ENCODE data around the gene ZNF217.
A peak's percentile ranks its signal among the peaks of the same experiment; 100 is the strongest.
"Not testable (repeated sequence)": the region's sequence is repeated elsewhere in the genome, so short reads cannot be mapped to it uniquely, and the experiment has no call there.

The ZNF217 gene

GRCh38 chr20:53533500-53533899, 60.1 kb downstream of the ZNF217 start:
- Histone ChIP-seq H3K9me3 (no peaks in the 10 kb centered on the region; the same call in 1 of the 2 replicates), H3K4me3 (ENCODE audit: low read depth, low read length) (no peak overlapping the region), H3K4me1 (no peaks in the 10 kb centered on the region), H3K36me3 (no peaks in the 10 kb centered on the region), H3K27me3 (no peaks in the 10 kb centered on the region)
- TF ChIP-seq, protein P1, sequence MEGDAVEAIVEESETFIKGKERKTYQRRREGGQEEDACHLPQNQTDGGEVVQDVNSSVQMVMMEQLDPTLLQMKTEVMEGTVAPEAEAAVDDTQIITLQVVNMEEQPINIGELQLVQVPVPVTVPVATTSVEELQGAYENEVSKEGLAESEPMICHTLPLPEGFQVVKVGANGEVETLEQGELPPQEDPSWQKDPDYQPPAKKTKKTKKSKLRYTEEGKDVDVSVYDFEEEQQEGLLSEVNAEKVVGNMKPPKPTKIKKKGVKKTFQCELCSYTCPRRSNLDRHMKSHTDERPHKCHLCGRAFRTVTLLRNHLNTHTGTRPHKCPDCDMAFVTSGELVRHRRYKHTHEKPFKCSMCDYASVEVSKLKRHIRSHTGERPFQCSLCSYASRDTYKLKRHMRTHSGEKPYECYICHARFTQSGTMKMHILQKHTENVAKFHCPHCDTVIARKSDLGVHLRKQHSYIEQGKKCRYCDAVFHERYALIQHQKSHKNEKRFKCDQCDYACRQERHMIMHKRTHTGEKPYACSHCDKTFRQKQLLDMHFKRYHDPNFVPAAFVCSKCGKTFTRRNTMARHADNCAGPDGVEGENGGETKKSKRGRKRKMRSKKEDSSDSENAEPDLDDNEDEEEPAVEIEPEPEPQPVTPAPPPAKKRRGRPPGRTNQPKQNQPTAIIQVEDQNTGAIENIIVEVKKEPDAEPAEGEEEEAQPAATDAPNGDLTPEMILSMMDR (IDR thresholded peaks at IDR 0.05; ENCODE audit: low read depth, low read length), result no peak
- DNase-seq, result no peak

GRCh38 chr20:53532654-53533312, 60.9 kb downstream of the ZNF217 start:
- H3K9me3 ChIP-seq; H3K4me1 ChIP-seq; DNase-seq; H3K36me3 ChIP-seq; H3K27me3 ChIP-seq; H3K4me3 ChIP-seq (ENCODE audit: low read depth, low read length): not testable (repeated sequence)

- H3K9me3 ChIP-seq, result no peaks in the 10 kb centered on the region; the same call in 1 of the 2 replicates
- H3K4me1 ChIP-seq, result no peaks in the 10 kb centered on the region
- no peak overlapping the region for H3K4me3 ChIP-seq (ENCODE audit: low read depth, low read length)
- no peak for DNase-seq
- H3K27me3 ChIP-seq, result no peaks in the 10 kb centered on the region
- H3K36me3 ChIP-seq, result no peaks in the 10 kb centered on the region
- TF ChIP-seq, protein P1 (IDR thresholded peaks at IDR 0.05; ENCODE audit: low read depth, low read length), result no peak
Observed at GRCh38 chr20:53530440-53530839, 63.2 kb downstream of the ZNF217 start.

- H3K9me3 ChIP-seq, result no peaks in the 10 kb centered on the region; the same call in 1 of the 2 replicates
- H3K27me3 ChIP-seq, result no peaks in the 10 kb centered on the region
- H3K4me1 ChIP-seq, result no peaks in the 10 kb centered on the region
- TF ChIP-seq, protein P1 (IDR thresholded peaks at IDR 0.05; ENCODE audit: low read depth, low read length), result no peak
- H3K4me3 ChIP-seq (ENCODE audit: low read depth, low read length), result no peak overlapping the region
- no peak for DNase-seq
- H3K36me3 ChIP-seq, result no peaks in the 10 kb centered on the region
Observed at GRCh38 chr20:53529658-53530057, 64.0 kb downstream of the ZNF217 start.

- DNase-seq, result no peak
- no peaks in the 10 kb centered on the region for H3K36me3 ChIP-seq
- TF ChIP-seq, protein P1 (IDR thresholded peaks at IDR 0.05; ENCODE audit: low read depth, low read length), result no peak
- H3K4me3 ChIP-seq (ENCODE audit: low read depth, low read length), result no peak overlapping the region
- no peaks in the 10 kb centered on the region for H3K27me3 ChIP-seq
- H3K4me1 ChIP-seq, result no peaks in the 10 kb centered on the region
- no peaks in the 10 kb centered on the region; the same call in 1 of the 2 replicates for H3K9me3 ChIP-seq
Observed at GRCh38 chr20:53527196-53527595, 66.4 kb downstream of the ZNF217 start.

DNA sequence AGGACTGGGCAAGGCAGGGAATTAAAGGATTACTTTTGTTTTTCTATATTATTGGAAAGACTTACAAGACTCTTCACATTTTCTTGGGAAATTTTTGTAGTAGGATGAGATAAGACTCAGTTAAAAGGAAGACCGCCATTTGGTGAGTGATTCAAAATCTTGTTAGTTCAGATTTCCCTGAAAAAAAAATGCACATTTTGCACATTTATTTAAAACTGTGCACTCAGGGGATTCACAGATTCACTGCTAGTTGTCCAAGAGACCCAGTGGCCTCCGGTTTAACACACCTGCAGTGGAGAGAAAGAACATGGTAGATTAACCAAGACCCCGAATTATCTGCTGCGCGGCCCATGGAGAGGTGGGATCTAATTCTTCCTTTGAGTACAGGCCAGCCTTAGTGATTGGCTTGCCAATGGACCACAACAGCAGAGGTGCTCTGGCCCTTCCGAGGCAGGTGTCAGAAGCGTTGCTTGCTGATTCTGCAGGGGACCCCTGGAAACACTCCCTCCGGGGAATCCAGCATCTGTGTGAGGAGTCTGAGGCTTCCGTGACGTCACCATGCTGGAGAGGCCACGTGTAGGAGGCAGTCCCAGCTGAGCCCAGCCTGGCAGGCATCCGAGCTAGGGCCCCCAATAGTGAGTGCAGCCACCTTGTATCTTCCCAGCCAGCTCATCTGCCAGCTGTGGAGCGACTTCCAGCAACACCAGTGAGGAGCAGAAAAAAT, 68.9 kb downstream of the ZNF217 start:
- Histone ChIP-seq H3K4me1 (no peaks in the 10 kb centered on the region), H3K9me3 (no peaks in the 10 kb centered on the region; the same call in 1 of the 2 replicates), H3K27me3 (no peaks in the 10 kb centered on the region), H3K36me3 (no peaks in the 10 kb centered on the region), H3K4me3 (ENCODE audit: low read depth, low read length) (no peak overlapping the region)
- TF ChIP-seq, protein P1 (IDR thresholded peaks at IDR 0.05; ENCODE audit: low read depth, low read length), result no peak
- peak; percentile 38 for DNase-seq

GRCh38 chr20:53523615-53524014, 70.0 kb downstream of the ZNF217 start:
- not testable (repeated sequence) for H3K4me1 ChIP-seq; H3K9me3 ChIP-seq; H3K4me3 ChIP-seq (ENCODE audit: low read depth, low read length); H3K27me3 ChIP-seq; DNase-seq; H3K36me3 ChIP-seq

All from BE2C (cell line).